GM10847 (cell line): ENCODE results near the gene MIPOL1.

Source experiments
- POLR2A ChIP-seq: IDR thresholded peaks from 2 replicates; pipeline ENCODE4 v1.6.1; 2011; ENCODE audit not compliant: insufficient read length; ENCODE audit errors: extremely low read depth

The MIPOL1 gene

DNA sequence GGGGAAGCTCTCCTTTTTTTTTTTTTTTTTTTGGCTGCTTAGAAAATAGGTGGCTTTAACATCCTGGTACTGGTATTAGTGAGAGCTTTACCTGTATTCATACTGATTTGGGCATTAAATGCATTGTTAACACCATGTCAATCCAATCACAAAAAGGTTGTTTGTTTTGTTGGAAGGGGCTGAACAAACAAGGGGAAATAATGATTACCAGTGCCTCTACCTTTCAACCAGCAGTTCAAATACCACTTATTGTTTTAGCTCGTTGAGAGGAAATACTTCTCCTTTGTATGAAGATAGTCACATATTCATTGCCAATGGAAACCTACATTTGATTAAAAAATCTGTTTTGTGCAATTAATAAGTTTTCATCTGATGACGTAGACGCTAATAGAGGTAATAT lies 72.9 kb downstream of the MIPOL1 start:
- no peak for TF ChIP-seq POLR2A

DNA sequence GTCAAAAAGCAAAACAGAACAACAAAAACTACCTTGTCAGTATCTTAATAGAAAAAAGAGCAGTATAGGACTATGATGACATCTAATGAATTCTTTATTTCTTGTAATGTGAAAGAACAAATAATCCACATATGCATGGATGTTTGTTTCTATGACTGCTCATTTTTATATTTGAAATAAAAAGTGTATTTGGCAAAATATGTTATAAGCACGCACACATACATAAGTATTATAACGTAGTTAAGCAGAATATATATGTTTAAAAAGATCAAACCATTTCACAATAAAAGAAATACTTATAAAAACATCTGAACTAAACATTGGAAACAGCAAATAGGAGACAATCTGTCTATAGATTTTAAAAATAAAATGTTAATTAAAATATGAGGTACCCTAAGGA lies 74.8 kb downstream of the MIPOL1 start:
- no peak for TF ChIP-seq POLR2A

DNA sequence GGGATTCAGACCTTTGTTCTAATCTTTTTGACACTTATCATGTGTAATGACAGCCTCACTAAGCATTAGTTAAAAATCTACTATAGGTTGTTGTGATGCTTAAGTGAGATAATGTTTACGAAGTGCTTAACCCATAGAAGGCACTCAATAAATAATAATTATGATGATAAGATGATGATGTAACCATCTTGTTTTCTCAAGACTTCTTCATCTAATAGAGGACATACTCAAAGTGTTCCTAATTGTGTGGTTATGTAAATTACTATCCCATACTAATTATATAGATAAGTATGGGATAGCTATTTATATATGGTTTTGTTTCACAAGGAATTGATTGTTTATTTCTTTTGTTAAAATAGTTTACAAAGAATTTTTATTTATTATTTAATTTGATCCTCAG lies 76.9 kb downstream of the MIPOL1 start:
- TF ChIP-seq POLR2A: no peak

DNA sequence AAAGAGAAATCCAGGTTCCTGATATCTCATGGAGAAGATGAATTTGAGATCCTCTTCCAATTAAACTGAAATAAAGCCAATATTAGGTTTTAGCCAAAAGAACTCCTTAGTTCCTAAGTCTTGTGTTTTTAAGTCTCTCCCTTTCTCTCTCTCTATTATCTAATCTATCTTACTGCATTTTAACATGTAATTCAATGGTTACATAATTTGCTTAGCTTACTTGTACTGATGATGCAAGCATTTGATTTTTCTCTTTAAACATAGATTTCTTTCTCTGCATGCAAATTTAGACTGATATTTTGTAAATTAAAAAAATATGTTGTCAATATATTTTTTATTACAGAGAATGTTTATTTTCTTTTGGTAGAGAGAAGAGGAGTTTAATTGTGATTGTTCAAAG lies 78.2 kb downstream of the MIPOL1 start:
- no peak for TF ChIP-seq POLR2A

DNA sequence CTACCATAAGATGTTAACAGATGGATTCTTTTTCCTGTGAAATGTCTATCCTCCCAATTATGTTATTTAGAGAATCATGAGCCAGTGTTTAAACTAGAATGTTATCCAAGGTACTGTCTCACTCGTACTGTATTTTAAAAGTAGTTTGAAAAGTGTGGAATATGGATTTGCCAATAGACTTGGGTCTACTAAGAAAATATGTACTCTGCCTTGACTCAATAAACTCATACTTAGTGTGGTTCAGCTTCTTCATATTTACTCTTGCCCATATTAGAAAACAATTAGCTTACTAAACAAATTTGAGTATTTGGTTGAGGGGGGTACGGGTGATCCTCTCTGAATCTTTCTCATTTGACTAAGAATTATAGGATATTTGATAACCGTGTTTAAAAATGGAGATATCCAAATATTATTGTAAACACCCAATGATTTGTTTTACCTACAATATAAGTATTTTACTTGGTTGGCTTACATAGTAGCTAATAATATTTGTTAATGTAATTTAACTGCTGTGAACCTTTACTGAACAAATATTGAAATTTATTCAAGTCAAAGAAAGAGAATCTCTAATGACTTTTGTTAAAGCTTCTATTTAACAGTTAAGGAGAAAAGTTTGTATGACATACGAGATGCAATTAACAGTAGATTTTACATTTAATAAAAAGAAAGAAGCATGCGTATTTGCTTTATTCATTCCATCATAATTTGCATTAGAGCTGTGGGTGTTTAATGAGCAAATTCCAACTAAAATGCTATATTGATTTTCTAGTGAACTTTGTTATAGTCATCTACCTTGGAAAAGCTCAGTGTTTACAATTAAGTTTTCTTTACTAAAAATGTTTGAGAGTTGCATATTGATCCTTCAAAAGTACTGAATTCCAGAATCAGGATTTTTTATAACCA lies 81.2 kb downstream of the MIPOL1 start:
- no peak for TF ChIP-seq POLR2A

DNA sequence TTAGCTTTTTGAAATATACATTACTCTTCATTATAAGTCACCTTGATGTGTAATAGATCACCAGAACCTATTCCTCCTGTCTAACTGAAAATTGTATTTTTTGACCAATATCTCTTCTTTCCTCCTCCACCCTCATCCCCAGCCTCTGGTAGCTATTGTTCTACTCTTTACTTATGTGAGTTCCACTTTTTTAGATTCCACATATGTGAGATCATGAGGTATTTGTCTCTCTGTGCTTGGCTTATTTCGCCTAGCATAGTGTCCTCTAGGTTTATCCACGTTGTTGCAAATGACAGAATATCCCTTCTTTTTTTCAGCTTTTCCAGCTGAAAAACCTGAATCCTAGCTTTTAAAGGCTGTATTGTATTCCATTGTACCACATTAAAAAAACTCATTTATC lies 82.1 kb downstream of the MIPOL1 start:
- no peak for TF ChIP-seq POLR2A

DNA sequence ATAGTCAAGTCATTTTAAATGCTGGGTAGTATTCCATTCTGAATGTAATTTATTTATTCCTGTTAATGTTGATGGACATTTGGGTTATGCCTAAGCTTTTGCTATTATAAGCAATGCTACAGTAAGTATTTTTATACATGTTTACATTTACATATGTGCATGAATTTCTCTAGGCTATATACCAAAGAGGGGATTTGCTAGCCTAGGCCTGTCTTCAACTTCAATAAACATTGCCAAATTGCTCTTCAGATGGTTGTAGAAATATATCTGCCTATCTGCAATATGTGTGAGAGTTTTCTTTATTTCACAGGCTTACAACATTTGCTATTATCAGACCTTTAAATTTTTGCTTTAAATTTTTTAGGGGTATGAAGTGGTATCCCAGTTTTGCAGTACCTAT lies 87.0 kb downstream of the MIPOL1 start:
- no peak for TF ChIP-seq POLR2A

DNA sequence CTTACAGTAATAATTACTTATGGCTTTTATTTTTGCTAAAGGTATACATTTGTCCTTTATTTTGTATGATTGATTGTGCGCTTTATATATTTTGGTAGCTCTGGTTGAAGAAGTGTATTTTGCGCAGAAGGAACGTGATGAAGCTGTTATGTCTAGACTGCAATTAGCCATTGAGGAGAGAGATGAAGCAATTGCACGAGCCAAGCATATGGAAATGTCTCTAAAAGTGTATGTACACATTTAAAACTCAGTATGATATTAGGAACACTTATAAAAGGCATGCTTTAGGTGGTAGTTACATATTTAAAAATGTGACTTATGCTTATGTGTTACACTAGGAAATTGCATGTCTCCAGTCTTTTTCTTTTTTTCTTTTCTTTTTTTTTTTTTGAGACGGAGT lies 87.5 kb downstream of the MIPOL1 start:
- no peak for TF ChIP-seq POLR2A

DNA sequence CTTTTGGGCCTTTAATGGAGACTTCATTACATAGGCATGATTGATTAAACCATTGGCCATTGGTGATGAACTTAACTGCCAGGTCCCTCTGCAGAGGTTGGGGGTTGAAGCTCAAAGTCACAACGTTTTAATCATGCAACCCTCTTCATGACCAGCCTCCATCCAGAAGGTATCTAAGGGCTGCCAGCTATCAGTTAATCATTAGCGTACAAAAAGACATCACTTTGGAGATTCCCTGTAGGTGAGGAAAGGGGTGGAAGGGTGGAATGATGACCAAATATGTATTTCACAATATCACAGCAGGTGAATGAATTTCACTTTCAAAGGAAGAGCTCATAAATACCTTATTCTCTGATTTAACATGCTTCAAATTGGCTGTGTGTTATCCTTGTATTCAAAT lies 92.0 kb downstream of the MIPOL1 start:
- no peak for TF ChIP-seq POLR2A

DNA sequence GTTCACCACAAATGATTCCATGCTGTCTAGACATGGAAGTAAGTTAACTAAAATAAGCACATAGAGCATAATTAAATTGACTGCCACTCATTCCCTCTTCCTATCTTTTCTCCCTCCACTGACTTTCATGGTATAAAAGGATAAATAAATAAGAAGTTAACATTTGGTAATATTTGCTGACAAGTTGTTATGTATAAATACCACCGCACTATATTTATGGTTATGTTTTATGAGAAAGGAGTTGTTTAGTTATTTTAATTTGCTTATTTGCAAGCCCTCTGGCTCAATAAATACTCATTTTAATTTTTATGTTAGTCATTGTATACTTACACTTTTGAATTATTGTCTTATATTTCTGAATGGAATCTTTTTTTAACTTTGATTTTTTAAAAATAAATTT lies 113.5 kb downstream of the MIPOL1 start:
- no peak for TF ChIP-seq POLR2A

DNA sequence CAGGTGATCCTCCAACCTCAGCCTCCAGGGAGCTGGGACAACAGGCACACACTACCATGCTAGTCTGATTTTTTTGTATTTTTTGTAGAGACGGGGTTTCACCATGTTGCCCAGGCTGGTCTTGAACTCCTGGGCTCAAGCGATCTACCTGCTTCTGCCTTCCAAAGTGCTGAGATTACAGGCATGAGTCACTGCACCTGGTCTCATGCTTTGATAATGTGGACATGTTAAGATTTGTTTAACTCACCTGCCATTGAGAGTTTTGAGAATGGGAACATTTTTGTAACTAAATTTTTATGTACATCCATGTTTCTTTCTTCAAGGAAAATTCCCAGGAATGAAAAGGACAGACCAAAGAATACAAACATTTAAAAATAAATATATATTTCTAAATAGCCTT lies 121.2 kb downstream of the MIPOL1 start:
- TF ChIP-seq POLR2A: no peak

DNA sequence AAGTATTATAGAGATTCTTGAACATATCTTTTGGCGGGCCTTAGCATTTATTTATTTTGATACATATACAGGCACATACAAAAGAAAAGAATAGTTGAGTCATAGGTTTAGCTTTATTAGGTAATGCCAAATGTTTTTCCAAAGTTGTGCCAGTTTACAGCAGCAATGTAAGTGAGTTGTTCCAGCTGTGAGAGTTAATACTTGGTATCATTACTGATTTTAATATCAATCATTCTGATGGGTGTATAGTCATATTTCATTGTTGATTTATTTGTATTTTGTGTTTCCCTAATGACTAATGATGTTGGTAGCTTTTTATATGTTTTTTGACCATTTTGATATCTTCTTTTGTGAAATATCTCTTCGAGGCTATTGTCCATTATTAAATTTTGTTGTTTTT lies 122.4 kb downstream of the MIPOL1 start:
- no peak for TF ChIP-seq POLR2A

DNA sequence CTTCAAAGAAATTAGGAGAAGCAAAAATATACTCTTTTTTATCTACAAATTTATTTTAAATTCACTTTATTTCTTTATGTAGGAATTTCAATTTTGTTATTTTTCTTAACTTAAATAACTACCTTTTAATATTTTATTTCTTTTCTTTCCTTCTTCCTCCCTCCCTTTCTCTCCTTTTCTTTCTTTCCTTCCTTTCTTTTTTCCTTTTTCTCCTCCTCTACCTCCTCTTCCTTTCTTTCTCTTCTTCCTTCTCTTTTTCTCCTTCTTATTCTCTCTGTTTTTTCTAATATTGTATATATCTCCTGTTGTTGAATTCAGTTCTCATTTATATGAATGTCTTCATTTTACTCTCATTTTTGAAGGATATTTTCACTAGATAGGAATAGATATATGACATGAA lies 127.6 kb downstream of the MIPOL1 start:
- TF ChIP-seq POLR2A: no peak

DNA sequence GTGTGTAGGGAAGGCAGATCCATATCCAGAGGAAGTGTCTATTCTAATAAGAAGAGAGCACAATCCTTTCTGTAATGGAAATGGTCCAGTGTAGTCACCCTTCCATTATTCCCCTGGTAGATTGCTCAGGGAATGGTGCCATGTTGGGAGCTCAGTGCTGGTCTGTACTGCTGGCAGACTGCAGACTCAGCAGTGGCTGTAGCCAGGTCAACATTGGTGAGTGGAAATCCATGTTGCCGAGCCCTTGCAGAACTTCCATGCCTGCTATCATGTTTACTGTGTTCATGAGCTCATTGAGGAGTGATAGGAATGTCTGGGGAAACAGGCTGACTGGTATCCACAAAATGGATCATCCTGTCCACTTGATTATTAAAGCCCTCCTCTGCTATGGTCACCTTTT lies 128.7 kb downstream of the MIPOL1 start:
- TF ChIP-seq POLR2A: no peak

DNA sequence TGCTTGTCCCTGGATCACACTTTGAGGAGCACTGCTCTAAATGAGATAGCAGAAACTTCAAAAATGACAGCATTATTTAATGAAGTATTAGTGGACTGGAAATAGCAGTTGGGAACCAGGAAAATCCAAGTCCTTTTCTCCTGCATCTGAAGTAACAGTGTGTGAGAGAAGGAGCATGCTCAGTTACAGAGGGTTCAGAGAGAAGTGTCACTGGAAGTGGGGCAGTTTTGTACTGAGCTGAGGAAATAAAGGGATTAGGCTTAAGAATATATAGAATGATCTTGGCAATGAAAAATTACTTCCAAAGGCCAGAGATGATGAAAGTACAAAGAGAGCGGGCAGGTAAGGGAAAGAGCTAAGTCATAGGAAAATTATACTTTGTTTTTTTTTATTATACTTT lies 130.9 kb downstream of the MIPOL1 start:
- TF ChIP-seq POLR2A: no peak

DNA sequence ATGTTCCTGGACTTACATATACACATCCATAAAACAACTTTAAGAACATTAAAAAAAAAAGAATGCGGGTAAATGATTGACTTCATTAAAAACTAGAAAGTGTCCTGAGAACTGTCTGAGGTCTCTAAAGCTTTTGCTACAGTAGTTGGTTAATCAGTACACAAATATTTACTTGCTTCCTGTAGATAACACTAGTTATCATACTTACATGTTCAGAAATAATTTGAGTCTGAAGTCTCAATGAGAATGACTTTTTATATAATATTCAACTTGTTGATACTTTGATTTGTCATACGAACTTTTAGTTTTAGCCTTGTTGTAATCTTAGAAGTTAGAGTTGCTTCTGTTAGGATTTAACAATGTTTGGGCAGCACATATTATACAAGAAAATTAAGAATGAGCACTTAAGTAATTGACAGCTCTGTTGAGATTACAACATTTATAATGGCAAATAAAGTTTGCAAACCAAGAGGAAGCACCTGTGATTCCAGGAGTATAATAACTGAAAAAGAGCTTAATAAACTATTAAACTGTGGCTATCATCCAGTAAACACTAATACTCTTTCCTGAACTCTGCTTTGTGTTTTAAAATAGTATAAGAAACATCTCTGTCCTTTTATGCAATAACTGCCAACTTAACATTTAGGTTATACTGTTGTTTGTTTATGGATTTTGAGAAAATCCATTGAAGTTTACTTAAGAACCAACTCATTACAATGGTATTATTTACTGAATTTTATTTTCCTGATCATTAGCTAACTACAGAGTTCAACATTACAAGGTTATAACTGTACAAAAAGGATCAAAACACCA lies 131.7 kb downstream of the MIPOL1 start:
- TF ChIP-seq POLR2A: no peak
